Bronchial epithelial cell (primary cell): Measurements from ENCODE around the gene KXD1. TPM values are rescaled to one million over a fixed set of nuclear protein-coding genes. Genes with fewer than 3 reads are reported as not detected.
A peak's percentile ranks its signal among the peaks of the same experiment; 100 is the strongest.
"Not testable (repeated sequence)": the region's sequence is repeated elsewhere in the genome, so short reads cannot be mapped to it uniquely, and the experiment has no call there.

ENCODE experiments used
- DNase-seq: peaks from one replicate; pipeline ENCODE4 v3.0.0-alpha.2; 2010; ENCODE audit warnings: low read depth
- FAIRE-seq: peaks from 2 replicates; lab custom pipeline; 2011; peaks lifted over from hg19 to GRCh38; lab: Jason Lieb, UNC
- H3K27me3 ChIP-seq: 2 replicates; pipeline ENCODE4 v1.5.1; 2011; ENCODE audit warnings: low read length; ENCODE audit not compliant: control insufficient read depth, insufficient read depth
- H3K36me3 ChIP-seq: 2 replicates; pipeline ENCODE4 v1.5.1; 2011; ENCODE audit warnings: low read length; ENCODE audit not compliant: control insufficient read depth, insufficient read depth
- H3K4me3 ChIP-seq: 2 replicates; pipeline ENCODE4 v1.5.1; 2011; ENCODE audit warnings: mild to moderate bottlenecking, low read depth, low read length, control low read depth
- CTCF ChIP-seq: IDR thresholded peaks from 2 replicates; pipeline ENCODE4 v1.5.1; 2011; ENCODE audit warnings: mild to moderate bottlenecking, moderate library complexity, low read length, control low read depth, inconsistent platforms; ENCODE audit not compliant: insufficient read depth, severe bottlenecking
- total RNA-seq: library from RNA; depleted of rRNA; stranded (reverse); fragments of >200 nt; gene quantifications from 2 replicates; pipeline ENCODE4 v1.2.1, GENCODE V29; 2014

Gene KXD1
- total RNA-seq, 1 donor from 2014 or later = 47.7 TPM

DNA sequence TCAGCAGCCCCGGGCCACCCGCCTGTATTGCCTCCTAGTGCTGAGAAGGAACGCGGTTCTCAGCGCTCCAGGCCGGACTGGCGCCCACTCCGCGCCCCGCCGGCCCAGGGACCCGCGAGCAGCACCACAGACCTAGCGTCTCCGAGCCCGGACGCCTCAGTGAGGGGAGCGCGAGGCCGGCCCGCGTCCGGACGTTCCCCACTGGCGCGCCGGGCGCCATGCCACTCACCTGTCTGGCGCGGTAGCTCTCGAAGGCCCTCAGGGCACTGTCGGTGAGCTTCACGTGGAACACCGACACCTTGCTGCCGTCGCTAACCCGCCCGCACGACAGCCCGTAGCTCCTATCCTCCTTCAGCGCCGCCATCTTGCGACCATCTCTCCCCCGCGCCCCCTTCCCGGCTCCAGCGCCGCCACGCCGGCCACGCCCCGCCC is 36.0 kb upstream of the KXD1 start, which contains the start of gene ELL:
ELL (minus strand) TSS at position 379 of the 432 bp plus-strand sequence; CDS start at position 364, 15 bp downstream.
- H3K36me3 ChIP-seq = no peaks in the 10 kb centered on the region
- no peak for TF ChIP-seq CTCF
- DNase-seq (no peak), FAIRE-seq (no peak)
- no peaks in the 10 kb centered on the region for H3K27me3 ChIP-seq
- peak within 1 kb of the TSS; percentile 99 for H3K4me3 ChIP-seq

DNA sequence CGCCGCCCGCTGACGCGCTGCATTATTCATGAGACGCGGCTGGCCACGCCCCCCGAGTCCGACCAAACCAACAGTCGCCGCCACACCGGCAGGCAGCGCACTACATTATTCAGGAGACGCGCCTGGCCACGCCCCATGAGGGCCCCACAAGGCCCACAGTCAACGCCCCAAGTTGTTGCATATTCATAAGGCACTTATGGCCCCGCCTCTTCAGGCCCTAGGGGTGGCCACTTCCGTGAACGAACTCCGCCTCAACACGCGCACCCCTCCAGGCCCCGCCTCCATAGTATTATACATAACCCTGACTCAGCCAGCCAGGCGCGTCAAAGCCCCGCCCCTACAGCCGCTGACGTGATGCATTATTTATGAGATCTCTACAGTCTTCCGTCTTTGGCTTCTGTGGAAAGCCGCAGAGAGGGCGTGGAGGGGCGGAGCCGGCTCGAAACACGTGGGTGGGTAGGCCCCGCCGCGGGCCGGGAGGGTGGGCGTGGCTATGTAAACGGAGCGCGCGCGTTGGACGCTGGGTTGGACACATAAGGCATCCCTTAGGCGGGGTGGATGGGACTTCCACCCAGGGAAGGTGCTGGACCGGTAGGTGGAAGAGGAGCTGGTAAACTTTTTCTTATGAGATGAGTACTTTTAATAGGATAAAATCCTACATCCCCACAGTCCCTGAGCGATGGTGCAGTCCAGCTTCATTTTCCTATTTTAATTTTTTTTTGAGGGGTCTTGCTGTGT is 35.4 kb upstream of the KXD1 start:
- FAIRE-seq = peak; percentile 32

GRCh38 chr19:18522862-18523440 is 34.7 kb upstream of the KXD1 start:
- not testable (repeated sequence) for H3K36me3 ChIP-seq, DNase-seq, FAIRE-seq, H3K4me3 ChIP-seq, H3K27me3 ChIP-seq

More for the DNA sequence above, 35.4 kb upstream of the KXD1 start:
- Histone ChIP-seq H3K36me3 (no peaks in the 10 kb centered on the region), H3K4me3 (peak overlapping the region; percentile 99), H3K27me3 (no peaks in the 10 kb centered on the region)
- peak; percentile 98 for DNase-seq
- no peak for TF ChIP-seq CTCF

DNA sequence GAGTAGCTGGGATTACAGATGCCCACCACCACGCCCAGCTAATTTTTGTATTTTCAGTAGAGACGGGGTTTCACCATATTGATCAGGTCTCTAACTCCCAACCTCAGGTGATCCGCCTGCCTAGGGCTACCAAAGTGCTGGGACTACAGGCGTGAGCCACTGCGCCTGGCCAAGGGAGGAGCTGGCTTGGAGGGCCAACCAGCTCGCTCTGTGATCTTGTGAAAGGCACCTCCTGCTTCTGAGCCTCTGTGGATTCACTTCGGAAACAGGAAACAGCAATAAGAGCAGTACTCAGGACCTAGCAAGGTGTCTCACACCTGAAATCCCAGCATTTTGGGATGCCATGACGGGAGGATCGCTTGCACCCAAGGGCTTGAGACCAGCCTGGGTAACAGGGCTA is 33.8 kb upstream of the KXD1 start:
- Histone ChIP-seq H3K27me3 (no peaks in the 10 kb centered on the region), H3K36me3 (no peaks in the 10 kb centered on the region), H3K4me3 (no peak overlapping the region)
- TF ChIP-seq CTCF = no peak
- DNase-seq (no peak), FAIRE-seq (no peak)

- peak; percentile 99 for FAIRE-seq
Measured at GRCh38 chr19:18526316-18526715, 31.4 kb upstream of the KXD1 start.

More at GRCh38 chr19:18526316-18526715, 31.4 kb upstream of the KXD1 start:
- TF ChIP-seq CTCF = no peak
- Histone ChIP-seq H3K27me3 (no peaks in the 10 kb centered on the region), H3K4me3 (no peak overlapping the region), H3K36me3 (peaks cover 2% of the 10 kb centered on the region)
- peak; percentile 98 for DNase-seq
